SK-N-SH (cell line): Measurements from ENCODE around the gene CX3CL1.

ENCODE experiments used
- EZH2phosphoT487 ChIP-seq: fragments of 200-600 bp; sonication (generic); IDR thresholded peaks from 2 replicates; pipeline ENCODE4 v1.6.1; 2017; ENCODE audit warnings: low read depth, mixed run types, mild to moderate bottlenecking, antibody characterized with exemption, moderate library complexity, borderline replicate concordance
- POLR2AphosphoS5 ChIP-seq: IDR thresholded peaks from 2 replicates; pipeline ENCODE4 v1.6.1; 2012; ENCODE audit warnings: low read depth, low read length
- RCOR1 ChIP-seq: fragments of 150-350 bp; IDR thresholded peaks from 2 replicates; pipeline ENCODE4 v1.6.1; 2017; ENCODE audit warnings: antibody characterized with exemption, low read length
- RFX5 ChIP-seq: IDR thresholded peaks from 2 replicates; pipeline ENCODE4 v1.6.1; 2012; ENCODE audit warnings: mild to moderate bottlenecking, improper control_type of control experiment, low read length
- SIN3A ChIP-seq: IDR thresholded peaks from 2 replicates; pipeline ENCODE4 v1.6.1; 2012; ENCODE audit warnings: low read depth, mild to moderate bottlenecking, low read length, moderate library complexity, borderline replicate concordance
- TAF1 ChIP-seq: IDR thresholded peaks from 2 replicates; pipeline ENCODE4 v1.6.1; 2012; ENCODE audit warnings: low read depth, mild to moderate bottlenecking, low read length, moderate library complexity, borderline replicate concordance
- TEAD4 ChIP-seq: IDR thresholded peaks from 2 replicates; pipeline ENCODE4 v1.4.0; 2012; ENCODE audit warnings: mild to moderate bottlenecking, borderline replicate concordance; ENCODE audit not compliant: insufficient read depth
- TF ChIP-seq, protein P1 (sequence below): fragments of 200-600 bp; sonication (generic); IDR thresholded peaks from 2 replicates; pipeline ENCODE4 v1.6.1; 2017; ENCODE audit warnings: antibody characterized with exemption, mild to moderate bottlenecking, moderate library complexity
- TF ChIP-seq, protein P2 (sequence below): IDR thresholded peaks from 2 replicates; pipeline ENCODE4 v1.6.1; 2012; ENCODE audit warnings: mild to moderate bottlenecking, low read depth, low read length, moderate library complexity
- TF ChIP-seq, protein P3 (sequence below): fragments of 150-350 bp; IDR thresholded peaks from 2 replicates; pipeline ENCODE4 v1.6.1; 2017; ENCODE audit warnings: antibody characterized with exemption, low read length, low read depth, borderline replicate concordance

- no peak for TF ChIP-seq RFX5
- TF ChIP-seq POLR2AphosphoS5, result no peak
- TF ChIP-seq EZH2phosphoT487, result no peak
- TF ChIP-seq, protein P1, sequence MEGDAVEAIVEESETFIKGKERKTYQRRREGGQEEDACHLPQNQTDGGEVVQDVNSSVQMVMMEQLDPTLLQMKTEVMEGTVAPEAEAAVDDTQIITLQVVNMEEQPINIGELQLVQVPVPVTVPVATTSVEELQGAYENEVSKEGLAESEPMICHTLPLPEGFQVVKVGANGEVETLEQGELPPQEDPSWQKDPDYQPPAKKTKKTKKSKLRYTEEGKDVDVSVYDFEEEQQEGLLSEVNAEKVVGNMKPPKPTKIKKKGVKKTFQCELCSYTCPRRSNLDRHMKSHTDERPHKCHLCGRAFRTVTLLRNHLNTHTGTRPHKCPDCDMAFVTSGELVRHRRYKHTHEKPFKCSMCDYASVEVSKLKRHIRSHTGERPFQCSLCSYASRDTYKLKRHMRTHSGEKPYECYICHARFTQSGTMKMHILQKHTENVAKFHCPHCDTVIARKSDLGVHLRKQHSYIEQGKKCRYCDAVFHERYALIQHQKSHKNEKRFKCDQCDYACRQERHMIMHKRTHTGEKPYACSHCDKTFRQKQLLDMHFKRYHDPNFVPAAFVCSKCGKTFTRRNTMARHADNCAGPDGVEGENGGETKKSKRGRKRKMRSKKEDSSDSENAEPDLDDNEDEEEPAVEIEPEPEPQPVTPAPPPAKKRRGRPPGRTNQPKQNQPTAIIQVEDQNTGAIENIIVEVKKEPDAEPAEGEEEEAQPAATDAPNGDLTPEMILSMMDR, result no peak
- TF ChIP-seq SIN3A, result no peak
- TF ChIP-seq, protein P2, sequence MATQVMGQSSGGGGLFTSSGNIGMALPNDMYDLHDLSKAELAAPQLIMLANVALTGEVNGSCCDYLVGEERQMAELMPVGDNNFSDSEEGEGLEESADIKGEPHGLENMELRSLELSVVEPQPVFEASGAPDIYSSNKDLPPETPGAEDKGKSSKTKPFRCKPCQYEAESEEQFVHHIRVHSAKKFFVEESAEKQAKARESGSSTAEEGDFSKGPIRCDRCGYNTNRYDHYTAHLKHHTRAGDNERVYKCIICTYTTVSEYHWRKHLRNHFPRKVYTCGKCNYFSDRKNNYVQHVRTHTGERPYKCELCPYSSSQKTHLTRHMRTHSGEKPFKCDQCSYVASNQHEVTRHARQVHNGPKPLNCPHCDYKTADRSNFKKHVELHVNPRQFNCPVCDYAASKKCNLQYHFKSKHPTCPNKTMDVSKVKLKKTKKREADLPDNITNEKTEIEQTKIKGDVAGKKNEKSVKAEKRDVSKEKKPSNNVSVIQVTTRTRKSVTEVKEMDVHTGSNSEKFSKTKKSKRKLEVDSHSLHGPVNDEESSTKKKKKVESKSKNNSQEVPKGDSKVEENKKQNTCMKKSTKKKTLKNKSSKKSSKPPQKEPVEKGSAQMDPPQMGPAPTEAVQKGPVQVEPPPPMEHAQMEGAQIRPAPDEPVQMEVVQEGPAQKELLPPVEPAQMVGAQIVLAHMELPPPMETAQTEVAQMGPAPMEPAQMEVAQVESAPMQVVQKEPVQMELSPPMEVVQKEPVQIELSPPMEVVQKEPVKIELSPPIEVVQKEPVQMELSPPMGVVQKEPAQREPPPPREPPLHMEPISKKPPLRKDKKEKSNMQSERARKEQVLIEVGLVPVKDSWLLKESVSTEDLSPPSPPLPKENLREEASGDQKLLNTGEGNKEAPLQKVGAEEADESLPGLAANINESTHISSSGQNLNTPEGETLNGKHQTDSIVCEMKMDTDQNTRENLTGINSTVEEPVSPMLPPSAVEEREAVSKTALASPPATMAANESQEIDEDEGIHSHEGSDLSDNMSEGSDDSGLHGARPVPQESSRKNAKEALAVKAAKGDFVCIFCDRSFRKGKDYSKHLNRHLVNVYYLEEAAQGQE, result no peak
- no peak for TF ChIP-seq TEAD4
- TF ChIP-seq RCOR1, result no peak
- TF ChIP-seq, protein P3, sequence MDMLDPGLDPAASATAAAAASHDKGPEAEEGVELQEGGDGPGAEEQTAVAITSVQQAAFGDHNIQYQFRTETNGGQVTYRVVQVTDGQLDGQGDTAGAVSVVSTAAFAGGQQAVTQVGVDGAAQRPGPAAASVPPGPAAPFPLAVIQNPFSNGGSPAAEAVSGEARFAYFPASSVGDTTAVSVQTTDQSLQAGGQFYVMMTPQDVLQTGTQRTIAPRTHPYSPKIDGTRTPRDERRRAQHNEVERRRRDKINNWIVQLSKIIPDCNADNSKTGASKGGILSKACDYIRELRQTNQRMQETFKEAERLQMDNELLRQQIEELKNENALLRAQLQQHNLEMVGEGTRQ, result no peak
- no peak for TF ChIP-seq TAF1
Observed at GRCh38 chr16:57333402-57333801, 38.9 kb upstream of the CX3CL1 start.
